OCI-LY1 (cell line): Measurements from ENCODE around the gene AVPR1B.

Source experiments
- H2AFZ ChIP-seq: fragments of 200-600 bp; sonication (generic), shearing (Covaris generic); 2 replicates; pipeline ENCODE4 v1.6.0; 2014; ENCODE audit warnings: antibody characterized with exemption, mild to moderate bottlenecking, low read length
- H3F3A ChIP-seq: fragments of 200-600 bp; sonication (generic), shearing (Covaris generic); 2 replicates; pipeline ENCODE4 v1.6.0; 2014; ENCODE audit warnings: mild to moderate bottlenecking, antibody characterized with exemption, low read length, moderate library complexity; ENCODE audit not compliant: insufficient read depth
- H3K27ac ChIP-seq: fragments of 200-600 bp; sonication (generic); 2 replicates; pipeline ENCODE4 v1.5.1; 2014; ENCODE audit warnings: low read length, mixed run types, mild to moderate bottlenecking, low read depth; ENCODE audit not compliant: poor library complexity, severe bottlenecking
- H3K27me3 ChIP-seq: fragments of 200-600 bp; sonication (generic); 2 replicates; pipeline ENCODE4 v1.6.0; 2014; ENCODE audit warnings: antibody characterized with exemption, mild to moderate bottlenecking, low read length, moderate library complexity; ENCODE audit not compliant: insufficient read depth
- H3K36me3 ChIP-seq: fragments of 200-600 bp; sonication (generic); 2 replicates; pipeline ENCODE4 v1.6.1; 2014; ENCODE audit warnings: mild to moderate bottlenecking, antibody characterized with exemption, low read length, moderate library complexity, mixed read lengths; ENCODE audit not compliant: insufficient read depth
- H3K4me1 ChIP-seq: fragments of 200-600 bp; sonication (generic); 2 replicates; pipeline ENCODE4 v1.5.1; 2014; ENCODE audit warnings: mild to moderate bottlenecking, low read length, moderate library complexity; ENCODE audit not compliant: insufficient read depth, severe bottlenecking
- H3K4me2 ChIP-seq: fragments of 200-600 bp; sonication (generic), shearing (Covaris generic); 2 replicates; pipeline ENCODE4 v1.6.1; 2014; ENCODE audit warnings: low read length
- H3K4me3 ChIP-seq: fragments of 200-600 bp; sonication (generic); 2 replicates; pipeline ENCODE4 v1.5.1; 2014; ENCODE audit warnings: low read length, low read depth, mild to moderate bottlenecking, mixed read lengths; ENCODE audit not compliant: poor library complexity, severe bottlenecking
- H3K79me2 ChIP-seq: fragments of 200-600 bp; shearing (Covaris generic); 2 replicates; pipeline ENCODE4 v1.6.1; 2016; ENCODE audit warnings: mixed run types, low read length, mixed read lengths; ENCODE audit not compliant: insufficient read depth
- H3K9ac ChIP-seq: fragments of 200-600 bp; sonication (generic), shearing (Covaris generic); 2 replicates; pipeline ENCODE4 v1.6.1; 2014; ENCODE audit warnings: mild to moderate bottlenecking, low read length, mixed read lengths
- H3K9me2 ChIP-seq: fragments of 200-600 bp; sonication (generic), shearing (Covaris generic); 2 replicates; pipeline ENCODE4 v1.6.1; 2014; ENCODE audit warnings: low read depth, mild to moderate bottlenecking, low read length, mixed read lengths
- H3K9me3 ChIP-seq: fragments of 200-600 bp; shearing (Covaris generic); 2 replicates; pipeline ENCODE4 v1.6.1; 2014; ENCODE audit warnings: low read length, mixed read lengths
- H4K20me1 ChIP-seq: fragments of 200-600 bp; sonication (generic), shearing (Covaris generic); 2 replicates; pipeline ENCODE4 v1.6.0; 2016; ENCODE audit warnings: mild to moderate bottlenecking, low read length; ENCODE audit not compliant: insufficient read depth
- EZH2 ChIP-seq: fragments of 200-600 bp; sonication (generic), shearing (Covaris generic); IDR thresholded peaks from 2 replicates; pipeline ENCODE4 v1.8.0; 2017; ENCODE audit warnings: borderline replicate concordance, mixed run types, mild to moderate bottlenecking, antibody characterized with exemption, low read length, moderate library complexity, mixed read lengths
- TF ChIP-seq, protein P1 (sequence below): fragments of 200-600 bp; sonication (generic), shearing (Covaris generic); IDR thresholded peaks from 2 replicates; pipeline ENCODE4 v1.5.1; 2017; ENCODE audit warnings: mild to moderate bottlenecking, antibody characterized with exemption, low read length, moderate library complexity, mixed read lengths

The AVPR1B gene

DNA sequence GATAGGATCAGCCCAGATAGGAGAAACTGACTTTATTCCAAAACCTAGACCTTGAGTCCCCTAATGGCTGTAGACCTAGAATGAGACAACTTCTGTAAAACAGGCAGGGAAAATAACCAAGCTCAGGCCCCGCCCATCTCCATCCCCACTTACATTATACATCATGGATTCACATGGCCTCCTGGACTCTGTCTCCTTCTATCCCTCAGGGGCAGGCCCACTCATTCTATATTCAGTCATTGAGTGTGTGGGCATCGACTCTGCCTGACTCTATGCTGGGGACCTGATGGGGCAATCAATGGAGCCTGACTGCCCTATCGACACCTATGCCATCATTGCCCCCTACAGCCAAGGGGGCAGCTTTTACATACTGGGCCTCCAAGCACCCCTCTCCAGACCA is 6.4 kb downstream of the AVPR1B start:
- no peak overlapping the region for H3K4me2 ChIP-seq
- no peaks in the 10 kb centered on the region for H4K20me1 ChIP-seq
- H3K36me3 ChIP-seq, result no peaks in the 10 kb centered on the region
- no peaks in the 10 kb centered on the region for H3F3A ChIP-seq
- H3K9ac ChIP-seq, result no peak overlapping the region
- H3K4me1 ChIP-seq, result peaks cover 3% of the 10 kb centered on the region
- no peaks in the 10 kb centered on the region for H3K27me3 ChIP-seq
- H3K79me2 ChIP-seq, result no peaks in the 10 kb centered on the region
- no peak overlapping the region for H3K27ac ChIP-seq
- H3K4me3 ChIP-seq, result no peak overlapping the region
- TF ChIP-seq, protein P1, sequence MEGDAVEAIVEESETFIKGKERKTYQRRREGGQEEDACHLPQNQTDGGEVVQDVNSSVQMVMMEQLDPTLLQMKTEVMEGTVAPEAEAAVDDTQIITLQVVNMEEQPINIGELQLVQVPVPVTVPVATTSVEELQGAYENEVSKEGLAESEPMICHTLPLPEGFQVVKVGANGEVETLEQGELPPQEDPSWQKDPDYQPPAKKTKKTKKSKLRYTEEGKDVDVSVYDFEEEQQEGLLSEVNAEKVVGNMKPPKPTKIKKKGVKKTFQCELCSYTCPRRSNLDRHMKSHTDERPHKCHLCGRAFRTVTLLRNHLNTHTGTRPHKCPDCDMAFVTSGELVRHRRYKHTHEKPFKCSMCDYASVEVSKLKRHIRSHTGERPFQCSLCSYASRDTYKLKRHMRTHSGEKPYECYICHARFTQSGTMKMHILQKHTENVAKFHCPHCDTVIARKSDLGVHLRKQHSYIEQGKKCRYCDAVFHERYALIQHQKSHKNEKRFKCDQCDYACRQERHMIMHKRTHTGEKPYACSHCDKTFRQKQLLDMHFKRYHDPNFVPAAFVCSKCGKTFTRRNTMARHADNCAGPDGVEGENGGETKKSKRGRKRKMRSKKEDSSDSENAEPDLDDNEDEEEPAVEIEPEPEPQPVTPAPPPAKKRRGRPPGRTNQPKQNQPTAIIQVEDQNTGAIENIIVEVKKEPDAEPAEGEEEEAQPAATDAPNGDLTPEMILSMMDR, result no peak
- no peak for TF ChIP-seq EZH2
- H2AFZ ChIP-seq, result no peak overlapping the region
- H3K9me2 ChIP-seq, result no peaks in the 10 kb centered on the region
- H3K9me3 ChIP-seq, result no peaks in the 10 kb centered on the region

- H3K27me3 ChIP-seq, result no peaks in the 10 kb centered on the region
- H3K4me3 ChIP-seq, result no peak overlapping the region
- no peak for TF ChIP-seq EZH2
- TF ChIP-seq, protein P1, result no peak
Measured at GRCh38 chr1:206110161-206110560, 7.0 kb downstream of the AVPR1B start.

GRCh38 chr1:206109718-206110117 is 7.5 kb downstream of the AVPR1B start:
- H3K36me3 ChIP-seq, result no peaks in the 10 kb centered on the region
- H3K27ac ChIP-seq, result no peak overlapping the region
- H3K9ac ChIP-seq, result no peak overlapping the region
- no peak overlapping the region for H3K4me3 ChIP-seq
- H3K9me2 ChIP-seq, result no peaks in the 10 kb centered on the region
- H3K9me3 ChIP-seq, result no peaks in the 10 kb centered on the region
- H3F3A ChIP-seq, result no peaks in the 10 kb centered on the region
- H4K20me1 ChIP-seq, result no peaks in the 10 kb centered on the region
- TF ChIP-seq, protein P1, result no peak
- TF ChIP-seq EZH2, result no peak
- no peak overlapping the region for H3K4me2 ChIP-seq
- H3K27me3 ChIP-seq, result no peaks in the 10 kb centered on the region
- H3K79me2 ChIP-seq, result no peaks in the 10 kb centered on the region
- H2AFZ ChIP-seq, result no peak overlapping the region
- peaks cover 3% of the 10 kb centered on the region for H3K4me1 ChIP-seq

More at GRCh38 chr1:206110161-206110560, 7.0 kb downstream of the AVPR1B start:
- Histone ChIP-seq H3K4me1 (peaks cover 3% of the 10 kb centered on the region), H3K9me3 (no peaks in the 10 kb centered on the region), H2AFZ (no peak overlapping the region), H3F3A (no peaks in the 10 kb centered on the region), H3K4me2 (no peak overlapping the region), H3K36me3 (no peaks in the 10 kb centered on the region), H3K9ac (no peak overlapping the region), H3K79me2 (no peaks in the 10 kb centered on the region), H3K27ac (no peak overlapping the region), H4K20me1 (no peaks in the 10 kb centered on the region), H3K9me2 (no peaks in the 10 kb centered on the region)
